Measurements from ENCODE around the gene TBCK.

GRCh38 chr4:106080376-106080775 lies 235.6 kb downstream of the TBCK start:
- TF ChIP-seq POLR2A (IDR thresholded peaks at IDR 0.05; ENCODE audit: low read depth, low read length) (no peak), POLR2AphosphoS5 (IDR thresholded peaks at IDR 0.05; ENCODE audit: low read depth, low read length) (no peak)
